NCI-H2081 (cell line): ENCODE measurements around the gene GID8.

Experiments used
- DNase-seq, 2 experiments: peaks; one replicate each; lab custom pipeline; 2025; lab: John Stamatoyannopoulos, UW

Gene GID8

DNA sequence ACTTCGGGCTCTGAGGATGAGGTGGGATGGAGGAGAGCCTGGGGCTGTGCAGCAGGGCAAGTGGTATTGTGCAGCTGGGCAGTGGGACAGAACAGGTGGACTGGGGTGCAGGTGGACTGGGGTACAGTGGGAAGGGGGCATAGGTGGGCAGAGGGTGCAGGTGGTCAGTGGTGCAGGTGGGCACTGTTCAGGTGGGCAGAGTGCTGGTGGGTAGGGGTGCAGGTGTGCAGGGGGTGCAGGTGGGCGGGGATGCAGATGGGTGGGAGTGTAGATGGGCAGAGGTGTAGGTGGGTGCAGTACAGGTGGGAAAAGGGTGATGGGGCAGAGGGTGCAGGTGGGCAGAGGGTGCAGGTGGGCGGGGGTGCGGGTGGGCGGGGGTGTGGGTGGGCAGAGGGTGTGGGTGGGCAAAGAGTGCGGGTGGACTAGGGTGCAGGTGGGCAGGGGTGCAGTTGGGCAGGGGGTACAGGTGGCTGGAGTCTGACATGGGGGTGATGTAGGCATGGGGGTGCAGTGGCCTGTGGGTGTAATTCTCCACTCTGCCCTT, 48.4 kb downstream of the GID8 start:
- no peak for DNase-seq

DNA sequence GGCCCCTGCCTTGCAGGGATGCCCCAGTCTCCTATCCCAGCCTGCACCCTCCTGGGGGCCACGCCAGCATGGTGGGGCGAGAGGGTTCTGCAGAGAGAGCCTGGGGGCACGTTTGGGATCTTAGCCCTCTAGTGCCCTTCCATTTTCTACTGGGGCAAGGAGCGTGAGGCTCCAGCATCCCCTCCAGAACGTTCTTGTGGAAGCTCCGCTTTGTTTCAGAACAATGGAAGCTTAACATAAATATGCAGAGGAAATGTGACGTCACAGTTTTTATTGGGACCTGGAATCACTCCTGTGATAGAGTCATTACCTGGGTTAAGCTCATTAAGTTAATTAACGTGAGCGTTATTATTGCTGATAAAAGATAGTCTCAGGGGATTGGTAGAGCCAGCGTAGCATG, 49.2 kb downstream of the GID8 start:
- DNase-seq = no peak

DNA sequence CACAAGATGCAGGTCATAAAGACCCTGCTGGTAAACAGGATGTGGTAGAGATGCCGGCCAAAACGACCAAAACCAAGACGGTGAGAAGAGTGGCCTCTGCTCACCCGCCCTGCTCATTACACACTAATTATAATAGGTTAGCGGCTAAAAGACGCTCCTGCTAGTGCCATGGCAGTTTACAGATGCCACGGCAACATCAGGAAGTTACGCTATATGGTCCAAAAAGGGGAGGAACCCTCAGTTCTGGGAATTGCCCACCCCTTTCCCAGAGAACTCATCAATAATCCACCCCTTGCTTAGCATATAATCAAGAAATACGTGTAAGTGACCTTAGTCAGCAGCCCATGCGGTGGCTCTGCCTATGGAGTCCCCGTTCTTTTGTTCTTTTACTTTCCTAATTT, 51.3 kb downstream of the GID8 start:
- DNase-seq = no peak

DNA sequence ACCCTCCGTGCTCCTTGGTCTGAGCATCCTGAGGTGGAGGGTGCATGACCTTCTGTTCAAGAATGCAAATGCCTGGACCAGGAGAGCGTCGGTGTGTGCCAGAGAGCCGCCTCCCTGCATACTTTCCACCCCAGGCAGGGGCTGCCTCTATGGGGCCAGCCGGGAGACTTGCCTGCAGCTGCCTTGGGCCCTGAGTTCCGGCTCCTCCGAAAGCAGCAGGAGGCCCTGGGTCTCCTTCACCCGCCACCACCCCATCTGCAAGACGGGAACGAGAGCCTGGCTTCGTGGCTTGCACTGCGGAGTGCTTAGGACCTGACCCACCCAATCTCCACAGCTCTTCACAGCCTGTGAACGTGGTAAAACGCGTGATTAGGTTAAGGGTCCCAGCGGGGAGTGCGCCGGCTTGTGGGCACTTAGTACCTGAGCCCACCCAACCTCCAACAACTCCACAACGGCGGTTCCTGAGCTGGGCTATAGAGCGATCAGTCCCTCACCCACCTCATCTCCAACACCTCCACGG, 52.4 kb downstream of the GID8 start:
- DNase-seq = no peak

DNA sequence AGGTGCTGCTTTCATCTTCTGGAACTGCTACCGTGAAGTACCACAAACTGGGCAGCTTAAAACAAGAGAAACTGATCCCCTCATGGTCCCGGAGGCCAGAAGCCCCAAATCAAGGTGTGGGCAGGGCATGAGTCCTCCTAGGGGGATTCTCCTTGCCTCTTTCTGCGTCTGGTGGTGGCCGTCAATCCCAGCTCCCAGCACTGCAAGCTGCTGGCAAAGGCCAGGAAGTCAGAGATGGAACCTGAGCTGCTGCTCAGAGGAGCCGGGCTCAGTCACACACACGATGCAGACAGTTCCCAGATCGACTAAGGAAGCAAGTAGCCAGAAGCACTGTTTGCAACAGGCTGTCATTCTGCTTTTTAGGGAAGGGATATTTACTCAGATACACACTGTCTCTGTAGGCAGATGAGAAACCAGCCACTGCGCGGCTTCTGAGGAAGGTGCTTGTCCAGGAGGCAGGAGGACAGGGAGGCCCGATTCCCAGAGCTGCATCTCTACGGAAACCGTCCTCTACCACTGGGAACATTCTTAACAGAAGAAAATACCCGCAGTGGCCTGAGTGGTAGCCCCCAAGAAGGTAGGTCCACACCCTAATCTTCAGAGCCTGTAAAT, 53.4 kb downstream of the GID8 start:
- DNase-seq = no peak

DNA sequence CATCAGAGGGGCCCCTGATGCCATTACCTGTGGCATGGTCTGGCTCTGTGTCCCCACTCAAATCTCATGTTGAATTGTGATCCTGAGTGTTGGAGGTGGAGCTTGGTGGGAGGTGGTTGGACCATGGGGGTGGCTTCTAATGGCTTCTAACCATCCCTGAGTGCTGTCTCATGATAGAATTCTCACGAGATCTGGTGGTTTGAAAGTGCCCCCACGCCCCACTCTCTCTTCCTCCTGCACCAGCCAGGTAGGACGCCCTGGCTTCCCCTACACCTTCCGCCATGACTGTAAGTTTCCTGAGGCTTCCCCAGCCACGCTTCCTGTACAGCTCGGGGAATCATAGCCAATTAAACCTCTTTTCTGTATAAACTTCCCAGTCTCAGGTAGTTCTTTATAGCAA, 53.9 kb downstream of the GID8 start:
- DNase-seq = no peak

DNA sequence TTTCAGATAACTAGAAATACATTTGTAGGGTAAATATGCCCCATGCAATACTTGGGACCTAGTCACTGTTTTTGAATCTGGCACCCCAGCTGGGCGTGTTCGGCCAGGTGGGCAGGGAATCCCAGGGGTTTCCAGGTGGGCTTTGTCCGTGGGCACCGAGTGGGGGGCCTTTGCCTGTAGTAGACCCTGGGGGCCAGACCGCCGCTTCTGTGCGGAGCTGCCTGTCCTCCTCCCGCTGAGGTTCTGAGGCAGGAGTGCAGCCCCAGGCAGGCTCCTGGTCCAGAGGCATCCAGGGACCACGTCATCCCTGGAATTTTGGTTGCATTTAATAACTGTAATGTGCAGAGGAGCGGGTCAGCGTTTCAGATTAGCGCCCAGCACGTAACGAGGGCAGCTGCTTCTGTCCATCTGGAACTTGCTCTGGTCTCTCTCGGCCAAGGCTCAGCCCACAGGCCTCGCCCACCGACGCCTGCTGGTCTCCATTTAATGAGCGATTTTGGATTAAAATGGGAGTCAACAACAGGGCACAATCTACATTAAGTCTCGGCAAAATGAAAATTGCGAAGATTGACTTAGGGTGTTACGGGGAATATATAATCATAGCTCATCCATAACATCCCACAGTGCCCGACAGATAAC, 56.0 kb downstream of the GID8 start:
- DNase-seq = no peak

DNA sequence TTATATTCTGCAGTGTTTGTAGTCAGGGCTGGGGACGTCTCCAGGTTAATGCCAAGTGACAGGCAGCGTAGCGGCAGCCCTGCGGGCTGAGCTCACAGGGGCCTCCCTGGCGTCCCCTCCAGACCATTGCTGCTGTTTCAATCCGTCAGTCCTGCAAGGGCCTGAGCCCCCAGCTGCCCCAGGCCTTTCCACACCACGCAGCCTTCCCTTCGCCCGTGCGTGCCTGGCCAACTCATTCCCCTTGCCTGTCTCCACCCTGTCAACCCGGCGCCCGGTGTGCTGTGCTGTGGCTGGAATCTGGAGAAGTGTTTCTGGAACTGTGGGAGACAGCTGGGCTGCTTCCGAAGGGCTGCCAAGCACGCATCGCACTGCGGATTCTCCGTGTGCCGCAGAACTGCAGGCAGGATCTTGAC, 56.9 kb downstream of the GID8 start:
- DNase-seq = no peak

DNA sequence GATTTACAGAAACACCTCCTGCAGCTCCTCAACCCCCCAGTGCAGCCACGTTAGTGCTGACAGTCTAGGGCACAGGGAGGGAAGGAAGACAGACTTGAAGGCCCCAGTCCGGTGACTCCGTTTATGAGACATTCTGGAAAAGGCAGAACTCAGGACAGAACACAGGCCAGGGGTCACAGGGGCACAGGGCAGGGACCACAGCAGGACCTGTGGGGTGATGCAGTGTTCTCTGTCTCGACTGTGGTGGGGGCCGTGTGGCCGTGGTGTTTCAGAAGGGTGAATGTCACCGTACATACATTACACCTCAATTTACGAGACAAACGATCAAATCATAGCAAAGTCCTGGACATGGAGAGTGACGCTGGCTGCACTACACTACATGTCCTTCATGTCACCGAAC, 57.5 kb downstream of the GID8 start:
- no peak for DNase-seq

DNA sequence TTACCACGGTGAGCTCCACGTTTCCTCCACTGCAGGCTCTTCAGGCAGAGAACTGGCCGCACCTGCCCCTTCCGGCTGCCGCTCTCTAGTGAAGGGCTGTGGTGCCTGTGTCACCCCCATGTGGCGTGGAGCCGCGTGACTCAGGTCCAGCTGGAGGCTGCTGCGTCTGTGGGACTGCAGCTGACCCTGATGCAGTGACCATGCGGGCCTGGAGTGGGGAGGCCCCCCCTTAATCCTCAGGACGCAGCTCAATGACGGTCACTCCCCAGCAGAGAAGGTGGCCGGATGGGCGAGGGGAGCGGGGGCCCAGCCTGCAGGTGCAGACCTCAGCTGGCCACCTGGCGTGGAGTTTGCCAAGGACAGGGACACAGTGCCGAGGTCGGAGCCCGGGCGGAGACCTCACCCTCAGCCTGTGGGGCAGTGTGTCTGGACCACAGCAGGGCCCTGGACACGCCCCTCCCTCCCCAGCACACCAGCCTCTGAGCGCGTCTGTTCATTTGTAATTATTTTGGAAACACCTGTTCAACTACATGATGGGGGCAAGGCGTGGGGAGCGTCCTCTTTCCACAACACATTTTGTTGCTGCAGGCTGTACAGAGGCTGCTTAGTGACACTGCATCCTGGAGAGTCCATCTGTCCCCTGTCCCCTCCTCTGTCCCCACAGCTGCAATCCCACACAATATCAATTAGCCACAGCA, 58.1 kb downstream of the GID8 start:
- DNase-seq = no peak

DNA sequence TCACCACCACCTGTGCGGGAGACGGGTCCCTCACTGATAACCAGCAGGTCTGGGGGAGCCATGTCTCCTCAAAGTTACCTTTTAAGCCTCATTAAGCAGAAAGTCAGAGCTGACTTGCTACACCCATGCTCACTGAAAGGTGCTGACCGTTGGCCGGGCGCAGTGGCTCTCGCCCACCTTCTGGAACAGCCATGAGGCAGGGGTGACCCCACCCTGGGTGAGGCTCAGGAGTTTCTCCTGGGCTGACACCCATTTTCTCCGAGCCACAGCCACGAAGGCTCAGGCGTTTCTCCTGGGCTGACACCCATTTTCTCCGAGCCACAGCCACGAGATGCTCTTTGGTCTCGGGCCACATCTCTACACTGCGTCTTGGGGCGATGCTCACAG, 58.6 kb downstream of the GID8 start:
- DNase-seq = no peak

DNA sequence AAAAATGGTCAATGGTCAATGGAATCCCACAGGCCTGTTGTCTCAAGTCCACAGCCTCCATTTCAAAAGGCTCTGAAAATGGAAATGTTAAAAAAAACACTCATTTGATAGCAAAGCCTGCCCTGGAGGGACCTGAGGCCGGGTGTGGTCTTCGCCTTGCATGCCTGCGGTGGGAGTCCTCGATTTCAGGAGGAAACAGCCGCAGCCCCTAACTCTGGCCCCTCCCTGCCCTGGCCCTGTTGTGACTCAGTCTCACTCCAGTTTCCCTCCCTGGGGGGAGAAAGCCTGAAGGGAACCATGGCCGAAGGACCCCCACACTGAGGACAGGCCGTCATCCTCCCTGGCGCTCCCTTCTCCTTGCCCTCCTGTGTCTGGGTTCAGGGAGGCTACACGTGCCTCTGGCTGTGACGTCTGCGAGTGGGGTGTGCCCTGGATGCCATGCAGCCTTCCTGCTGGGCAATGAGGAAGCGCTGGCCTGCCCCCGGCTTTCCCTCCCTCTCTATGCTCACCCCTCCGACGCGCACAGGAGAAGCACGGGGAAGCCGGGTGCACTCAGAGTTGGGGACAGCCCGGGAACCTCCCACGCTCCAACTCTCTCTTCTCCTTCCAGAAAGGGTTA, 59.6 kb downstream of the GID8 start:
- DNase-seq = no peak
